NCI-H146 (cell line): Measurements from ENCODE around the gene RBMS1.
"Not testable (repeated sequence)": the region's sequence is repeated elsewhere in the genome, so short reads cannot be mapped to it uniquely, and the experiment has no call there.

Experiments used
- DNase-seq: peaks from one replicate; lab custom pipeline; 2025; lab: John Stamatoyannopoulos, UW

Gene RBMS1

DNA sequence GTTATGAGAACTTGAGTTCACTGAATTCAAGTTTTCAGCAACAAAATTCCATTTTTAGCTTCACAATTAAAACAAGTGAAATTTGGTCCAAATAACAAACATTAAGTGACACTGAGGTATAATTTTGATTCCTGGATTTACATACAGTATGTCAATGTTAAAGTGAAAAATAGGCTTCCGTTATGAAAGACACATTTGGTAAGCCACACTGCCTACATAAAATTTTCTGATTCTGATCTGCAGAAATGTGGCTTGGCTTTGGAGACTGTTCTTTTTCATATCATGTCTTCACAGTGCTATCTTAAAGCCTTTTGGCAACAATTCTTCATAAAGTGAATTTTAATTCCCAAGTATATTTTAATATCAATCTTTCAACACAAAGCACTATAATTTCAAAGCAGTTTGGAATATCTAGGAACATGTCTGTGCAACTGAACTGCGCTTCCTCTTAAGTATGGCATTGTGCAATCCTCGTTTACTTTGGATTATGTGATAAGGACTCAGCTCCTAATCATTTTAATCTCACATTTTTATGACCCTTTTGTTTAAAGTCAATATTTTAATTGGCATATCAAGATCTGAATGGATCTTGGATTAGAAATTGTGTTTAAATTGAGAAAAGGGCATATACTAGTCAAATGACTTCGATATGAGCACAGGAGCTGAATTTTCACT is 60.0 kb downstream of the RBMS1 start:
- no peak for DNase-seq

DNA sequence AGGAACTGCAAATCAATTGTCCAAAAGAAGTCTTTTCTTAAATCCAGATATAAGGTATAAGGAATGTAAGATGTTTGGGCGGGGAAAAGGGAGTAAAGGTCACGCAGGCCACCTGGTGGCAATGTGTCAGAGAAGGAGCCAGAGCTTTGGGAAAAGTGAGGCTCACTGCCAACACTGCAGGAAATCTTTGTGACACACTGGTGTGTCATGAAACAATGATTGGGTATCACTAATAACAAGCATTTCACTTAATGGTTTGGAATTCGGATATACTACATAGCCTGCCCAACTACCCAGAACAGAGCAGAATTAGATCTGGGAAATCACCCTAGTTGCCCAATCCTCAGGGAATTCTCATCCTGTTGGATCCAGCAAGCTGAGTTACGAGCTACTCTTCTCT is 61.0 kb downstream of the RBMS1 start:
- DNase-seq: no peak

DNA sequence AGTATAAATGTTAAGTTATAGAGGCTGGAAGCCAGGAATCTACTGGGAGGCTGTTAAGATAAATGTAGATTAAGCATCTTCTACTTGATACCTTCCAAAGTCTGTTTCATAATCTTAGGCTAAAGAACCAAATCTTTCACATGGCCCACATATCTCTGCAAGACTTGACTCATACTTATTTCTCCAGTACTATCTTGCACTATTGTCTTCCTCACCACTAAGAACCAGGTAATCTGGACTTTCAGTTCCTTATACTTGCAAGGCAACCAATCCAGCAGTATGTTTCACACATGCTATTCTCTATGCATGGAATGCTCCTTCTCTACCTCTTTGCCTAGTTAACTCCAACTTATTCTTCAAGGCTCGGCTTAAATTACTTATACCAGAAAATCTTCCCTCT is 62.2 kb downstream of the RBMS1 start:
- DNase-seq: no peak

DNA sequence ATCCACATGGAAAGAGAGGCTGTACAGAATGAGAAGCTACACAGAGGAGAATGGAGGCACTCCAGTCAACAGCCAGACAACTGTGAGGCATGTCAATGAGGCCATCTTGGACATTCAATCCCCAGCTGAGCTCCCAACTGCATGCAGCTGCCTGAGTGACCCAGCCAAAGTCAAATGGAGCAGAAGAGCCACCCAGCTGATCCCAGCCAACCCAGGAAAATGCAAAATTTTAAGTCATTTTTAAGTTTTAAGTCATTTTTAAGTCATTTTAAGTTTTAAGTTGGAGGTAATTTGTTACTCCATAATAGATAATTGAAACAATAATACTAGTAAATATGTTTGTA is 63.6 kb downstream of the RBMS1 start:
- no peak for DNase-seq

DNA sequence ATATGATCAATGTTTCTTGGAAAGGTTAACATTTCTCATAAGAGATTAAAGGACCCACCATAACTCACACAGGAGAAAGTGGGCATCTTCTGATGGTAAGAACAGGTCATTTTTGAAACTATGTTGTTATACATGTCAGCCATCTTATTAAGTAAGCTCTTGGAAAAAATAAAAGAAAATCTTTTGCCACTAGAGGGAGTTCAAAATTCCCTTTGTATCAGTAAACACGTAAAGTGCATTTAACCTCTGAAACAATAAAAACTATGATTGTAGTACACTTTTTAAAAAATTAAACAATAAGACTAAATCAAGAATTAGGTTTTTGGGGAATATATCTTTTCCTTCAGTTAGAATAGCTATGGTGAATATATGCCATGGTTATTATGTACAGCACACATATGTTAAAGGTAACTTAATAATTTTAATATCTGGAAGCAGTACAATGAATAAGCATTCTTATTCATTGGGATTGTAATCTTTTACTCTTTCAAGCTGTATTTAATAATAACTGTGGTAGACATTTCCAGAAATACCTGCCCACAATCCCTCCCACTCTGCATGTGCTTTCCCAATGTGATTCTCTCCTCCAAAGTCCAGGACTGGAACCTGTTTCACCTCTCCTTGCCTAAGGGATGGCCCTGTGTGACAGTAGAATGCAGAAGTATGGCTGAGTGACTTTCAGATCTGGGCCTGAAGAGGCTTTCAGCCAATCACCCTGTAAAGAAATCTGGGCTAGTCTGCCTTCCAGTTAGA is 64.2 kb downstream of the RBMS1 start:
- peak; percentile 4 for DNase-seq

DNA sequence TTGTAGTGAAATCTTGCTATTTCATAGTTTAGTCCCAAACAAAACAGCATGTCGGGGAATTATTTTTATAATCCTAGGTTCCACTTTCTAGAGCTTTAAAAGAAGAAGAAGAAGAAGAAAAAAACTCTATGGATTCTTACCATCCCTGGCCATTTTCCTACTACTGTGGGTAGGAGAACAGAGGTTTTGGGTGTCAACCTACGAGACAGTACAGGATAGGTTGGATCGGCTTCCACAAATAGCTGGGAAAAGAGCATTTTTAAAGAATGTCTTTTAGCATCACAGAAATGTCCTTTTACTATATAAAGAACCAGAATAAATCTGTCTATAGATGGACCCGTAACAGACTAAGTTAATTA is 65.2 kb downstream of the RBMS1 start:
- no peak for DNase-seq

DNA sequence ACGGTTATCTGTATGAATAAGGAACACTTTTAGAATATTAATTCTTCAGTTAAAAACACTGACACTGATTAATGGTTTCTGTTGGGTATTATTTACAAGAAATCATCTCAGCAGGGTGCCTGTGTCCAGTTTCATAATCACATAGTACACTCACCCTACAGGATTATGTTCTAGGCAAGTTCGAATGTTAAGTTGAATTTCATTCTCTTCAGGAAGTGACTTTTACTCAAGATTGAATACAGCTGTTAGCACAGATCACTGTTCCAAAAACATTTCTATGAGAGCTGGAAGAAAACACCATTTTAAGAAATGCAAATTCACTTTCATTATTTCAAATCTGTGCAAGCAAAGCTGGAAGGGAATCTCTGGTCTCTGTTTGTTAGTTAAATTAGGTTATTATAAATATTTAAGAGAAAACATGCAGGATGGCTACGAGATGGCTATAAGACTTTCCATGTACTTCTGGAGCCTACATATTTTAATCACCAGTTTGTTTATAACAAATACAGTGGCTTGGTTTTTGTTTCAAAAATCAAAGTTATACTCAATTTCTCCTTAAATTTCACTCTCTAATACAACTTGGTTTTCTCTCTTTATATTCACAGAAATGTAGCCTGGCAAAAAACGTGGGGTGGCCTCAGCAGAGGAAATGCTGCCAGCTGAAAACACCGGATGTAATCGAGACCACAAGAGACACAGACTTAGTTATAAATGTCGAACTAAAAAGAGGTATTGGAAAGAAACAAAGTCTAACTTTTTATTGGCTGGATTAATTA is 65.8 kb downstream of the RBMS1 start:
- DNase-seq: no peak

DNA sequence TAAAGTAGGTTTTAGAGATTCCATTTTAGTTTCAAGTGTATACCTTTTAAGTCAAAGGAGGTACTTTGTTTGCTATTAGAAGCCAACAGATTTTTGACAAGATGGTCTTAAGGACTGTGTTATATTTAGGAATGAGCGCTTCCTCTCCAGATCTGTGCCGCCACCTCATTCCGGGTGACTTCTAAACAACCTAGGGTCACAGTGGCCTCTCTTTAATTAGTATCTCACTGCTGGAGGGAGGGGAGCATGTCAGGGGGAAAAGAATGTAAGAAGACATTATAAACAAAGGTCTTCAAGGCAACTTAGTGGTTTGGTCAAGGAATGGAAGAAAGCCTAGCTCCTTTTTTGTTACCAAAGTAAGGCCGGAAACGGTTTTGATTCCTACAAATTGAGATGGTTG is 67.0 kb downstream of the RBMS1 start:
- no peak for DNase-seq

DNA sequence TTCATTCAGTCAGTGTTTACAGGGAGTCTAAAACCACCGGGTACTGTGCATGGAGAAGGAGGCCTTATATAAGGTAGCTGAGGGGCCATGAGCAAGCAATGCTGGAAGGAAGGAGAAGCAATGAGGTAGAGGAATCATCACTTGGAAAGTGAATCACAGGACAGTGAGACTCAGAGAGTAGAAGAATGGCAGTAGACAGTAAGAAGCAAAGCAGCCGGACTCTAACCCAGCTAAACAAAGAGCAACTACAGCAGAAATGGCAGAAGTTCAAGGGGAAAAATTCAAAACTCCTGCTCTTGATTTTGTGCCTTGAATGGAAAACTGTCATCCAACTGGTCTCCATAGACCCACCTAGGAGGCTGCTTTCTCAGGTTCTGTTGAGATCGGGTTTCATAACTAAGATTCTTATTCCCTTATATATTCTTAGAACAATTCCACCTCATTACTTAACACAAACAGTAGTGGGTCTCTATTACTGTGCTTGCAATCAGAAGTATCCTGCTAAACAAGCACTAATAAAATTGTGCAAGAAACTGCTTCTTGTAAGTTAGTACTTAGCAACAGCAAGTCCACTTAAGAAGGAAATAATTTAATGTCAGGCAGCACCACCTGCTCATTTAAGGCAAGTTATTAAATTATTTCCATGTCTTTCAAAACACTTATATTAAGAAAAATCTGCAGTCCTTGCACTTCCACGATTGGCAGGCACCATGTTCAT is 68.0 kb downstream of the RBMS1 start:
- DNase-seq: no peak

DNA sequence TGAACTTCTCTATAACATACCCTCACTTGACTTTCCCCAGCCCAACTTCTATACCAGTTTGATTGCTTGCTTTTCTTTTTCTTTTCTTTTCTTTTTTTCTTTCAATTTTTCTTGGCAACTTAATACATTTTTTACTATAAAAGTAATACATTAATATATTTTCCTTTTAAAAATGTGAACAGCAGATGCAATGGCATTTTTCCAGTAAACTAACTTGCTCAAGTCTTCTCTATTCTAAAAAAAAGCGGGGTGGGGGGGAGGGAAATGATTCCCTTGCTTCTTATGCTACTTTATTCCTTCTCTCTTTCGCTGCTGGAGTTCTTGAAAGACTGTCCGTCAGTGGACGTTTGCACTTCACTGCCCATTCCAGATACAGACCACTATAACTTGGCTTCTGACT is 70.5 kb downstream of the RBMS1 start:
- no peak for DNase-seq

DNA sequence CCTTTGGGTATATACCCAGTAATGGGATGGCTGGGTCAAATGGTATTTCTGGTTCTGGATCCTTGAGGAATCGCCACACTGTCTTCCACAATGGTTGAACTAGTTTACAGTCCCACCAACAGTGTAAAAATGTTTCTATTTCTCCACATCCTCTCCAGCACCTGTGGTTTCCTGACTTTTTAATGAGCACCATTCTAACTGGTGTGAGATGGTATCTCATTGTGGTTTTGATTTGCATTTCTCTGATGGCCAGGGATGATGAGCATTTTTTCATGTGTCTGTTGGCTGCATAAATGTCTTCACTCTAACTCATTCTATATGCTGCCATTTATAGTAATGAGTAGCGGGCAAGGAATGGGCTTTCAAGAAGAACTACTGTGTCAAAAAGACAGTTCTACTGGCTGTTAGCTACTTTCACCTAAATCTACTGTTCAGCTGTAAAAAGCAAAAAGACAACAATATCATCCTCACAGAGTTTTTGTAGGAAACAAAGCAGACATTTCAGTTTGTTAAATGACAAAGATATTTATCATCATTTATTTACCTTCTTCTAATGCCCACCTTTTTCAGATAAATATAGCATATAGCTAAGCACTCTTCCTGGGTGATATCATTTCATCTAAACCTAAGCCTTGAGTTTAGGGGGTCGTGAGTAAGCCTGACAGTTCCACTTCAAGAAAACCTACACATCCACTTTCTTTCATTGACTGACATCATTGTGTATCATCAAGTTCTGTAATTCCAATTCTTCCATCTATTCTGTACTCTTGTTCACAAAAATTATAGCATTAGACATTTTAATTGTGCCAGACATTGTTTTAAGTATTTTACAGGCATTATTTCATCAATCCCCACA is 71.7 kb downstream of the RBMS1 start:
- not testable (repeated sequence) for DNase-seq

DNA sequence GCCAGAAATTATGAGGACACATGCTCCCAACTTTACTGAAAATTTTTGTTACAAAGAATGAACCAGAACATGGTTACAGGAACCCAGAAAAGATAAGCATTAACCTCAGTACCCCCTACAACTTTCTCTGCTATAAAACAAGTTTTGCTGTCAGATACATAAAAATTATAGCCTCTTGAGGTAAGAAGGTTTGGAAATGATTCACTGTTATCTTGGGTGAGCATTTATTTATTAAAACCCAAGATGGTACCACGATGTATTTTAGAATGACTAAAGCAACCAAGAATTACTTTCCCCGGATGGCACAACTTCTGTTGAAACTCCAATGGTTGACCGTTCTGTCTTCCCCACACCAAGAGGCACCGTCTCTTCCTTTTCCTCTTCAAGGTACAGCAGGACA is 72.9 kb downstream of the RBMS1 start:
- no peak for DNase-seq

DNA sequence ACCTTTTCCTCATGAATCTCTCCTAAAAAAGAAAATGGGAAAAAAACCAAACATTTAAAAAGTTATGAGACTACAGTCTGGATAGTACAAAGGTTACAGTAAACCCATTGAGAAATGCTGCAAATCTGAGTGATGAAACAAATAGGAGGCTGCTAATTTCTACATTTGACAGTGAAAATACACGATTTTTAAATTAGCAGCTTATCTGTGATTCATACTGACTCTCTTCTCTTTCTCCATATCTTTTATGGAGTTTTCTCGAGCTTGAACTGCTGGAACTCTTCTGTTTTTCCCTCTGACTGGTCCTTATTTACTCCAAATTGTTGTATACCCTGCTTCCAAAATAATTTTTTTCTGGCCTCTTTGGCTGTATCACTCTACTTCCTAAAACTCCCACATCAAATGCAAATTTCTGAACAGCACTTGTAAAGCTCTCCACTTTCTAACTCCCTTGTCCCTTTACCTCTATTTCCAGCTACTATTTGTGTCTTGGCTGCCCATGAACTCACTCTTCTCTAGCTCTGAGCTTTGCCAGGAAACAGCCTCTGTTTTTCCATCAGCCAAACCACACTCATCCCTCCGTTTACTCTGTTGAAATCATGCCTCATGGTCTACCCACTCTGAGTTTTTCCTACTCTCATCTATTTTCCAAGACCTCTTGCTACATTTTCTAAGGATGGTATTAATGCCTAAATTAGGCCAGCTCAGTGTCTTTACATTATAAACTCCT is 73.7 kb downstream of the RBMS1 start:
- DNase-seq: no peak

DNA sequence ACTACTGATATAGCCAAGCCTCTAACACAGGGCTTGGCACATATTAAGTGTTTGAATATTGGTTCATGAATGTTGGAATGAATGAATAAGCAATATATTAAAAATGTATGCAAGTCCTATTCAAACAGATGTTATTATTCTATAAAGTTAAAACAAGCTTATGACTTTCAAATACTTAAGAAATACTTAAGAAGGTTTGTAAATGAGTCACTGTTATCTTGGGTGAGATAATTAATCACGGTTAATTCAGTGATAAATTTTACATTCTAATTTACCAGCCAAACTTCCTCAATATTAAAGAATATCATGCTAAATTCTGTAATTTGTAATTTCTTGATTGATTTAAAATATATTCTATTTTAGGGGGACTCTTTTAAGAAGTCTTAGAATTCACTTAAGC is 74.8 kb downstream of the RBMS1 start:
- no peak for DNase-seq

DNA sequence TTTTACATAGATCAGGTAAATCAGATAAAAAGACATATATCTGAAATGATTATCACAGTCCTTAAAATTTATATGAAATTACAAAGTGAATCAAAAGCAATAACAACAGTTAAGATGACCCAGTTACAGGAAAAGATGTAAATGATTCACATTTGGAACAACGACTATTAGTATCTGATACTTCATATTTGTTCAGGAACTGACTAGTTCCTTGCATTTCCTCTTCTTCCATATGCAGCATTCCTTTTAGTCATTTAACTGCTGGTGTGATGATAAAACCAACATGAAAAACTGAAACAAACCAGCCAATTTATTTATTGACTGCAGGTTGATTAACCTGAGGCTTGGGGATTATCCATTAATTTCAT is 75.2 kb downstream of the RBMS1 start:
- no peak for DNase-seq

DNA sequence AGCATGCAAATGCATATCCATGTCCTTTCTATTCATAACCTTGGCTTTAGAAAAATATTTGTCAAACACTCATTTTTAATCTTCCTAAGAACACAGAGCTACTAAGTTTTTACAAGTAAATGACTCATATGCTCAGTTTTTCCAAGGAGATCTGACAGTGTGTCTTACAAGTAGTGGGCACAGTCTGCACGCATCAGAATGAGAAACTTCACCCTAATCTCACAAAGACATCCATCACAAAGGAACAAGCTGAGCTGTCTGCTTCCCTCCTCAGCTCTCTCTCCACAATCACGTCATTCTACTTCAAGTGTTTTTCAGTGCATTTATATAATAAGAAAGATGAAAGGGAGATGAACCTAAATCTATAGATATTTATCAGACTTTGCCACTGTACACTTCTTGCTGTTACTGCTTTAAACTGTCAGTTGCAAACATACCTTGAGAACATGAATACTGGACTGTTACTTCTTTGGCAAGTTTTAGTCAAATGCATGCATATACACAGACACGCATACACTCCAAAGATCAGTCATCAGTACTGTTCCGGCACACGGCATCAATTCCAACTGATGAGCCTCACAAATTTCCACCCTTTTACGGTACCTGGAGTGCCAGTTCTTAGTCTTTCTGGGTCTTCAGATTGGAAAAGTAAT is 75.7 kb downstream of the RBMS1 start:
- DNase-seq: no peak

DNA sequence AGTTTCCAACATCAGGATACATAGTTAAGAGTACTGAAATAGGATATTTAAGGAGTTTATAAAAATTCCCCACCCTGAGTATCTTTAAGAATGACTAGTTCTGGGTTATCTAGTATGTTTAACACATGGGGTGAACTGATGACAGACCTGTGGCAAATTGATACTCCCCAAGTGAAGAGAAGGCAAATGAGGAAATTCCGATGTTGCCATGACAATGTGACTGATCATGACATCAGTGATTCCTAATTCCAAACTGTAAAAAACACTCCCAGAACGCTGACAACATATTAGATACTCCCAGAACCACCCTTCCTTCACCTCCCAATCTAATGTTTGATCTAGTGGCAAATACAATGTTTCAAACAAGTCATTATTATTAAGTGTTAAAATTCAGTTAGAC is 77.6 kb downstream of the RBMS1 start:
- DNase-seq: no peak

DNA sequence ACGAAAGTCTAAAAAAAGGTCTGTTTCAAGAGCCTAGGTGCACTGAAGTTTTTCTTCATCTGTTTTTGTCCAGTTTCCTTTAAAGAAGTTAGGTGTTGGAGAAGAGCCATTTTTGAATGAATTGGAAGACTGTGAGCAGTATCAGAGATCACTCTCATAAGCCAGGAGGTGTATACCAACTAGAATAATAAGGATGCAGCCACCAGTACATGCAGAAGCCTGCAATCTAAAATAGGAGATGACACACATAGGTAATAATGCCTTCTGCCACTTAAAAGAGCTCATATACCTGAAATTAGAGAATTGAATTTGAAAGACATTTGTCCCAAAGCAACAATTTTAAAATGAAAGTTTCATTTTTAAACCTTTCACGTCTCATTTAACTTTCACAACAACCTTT is 81.7 kb downstream of the RBMS1 start:
- no peak for DNase-seq

DNA sequence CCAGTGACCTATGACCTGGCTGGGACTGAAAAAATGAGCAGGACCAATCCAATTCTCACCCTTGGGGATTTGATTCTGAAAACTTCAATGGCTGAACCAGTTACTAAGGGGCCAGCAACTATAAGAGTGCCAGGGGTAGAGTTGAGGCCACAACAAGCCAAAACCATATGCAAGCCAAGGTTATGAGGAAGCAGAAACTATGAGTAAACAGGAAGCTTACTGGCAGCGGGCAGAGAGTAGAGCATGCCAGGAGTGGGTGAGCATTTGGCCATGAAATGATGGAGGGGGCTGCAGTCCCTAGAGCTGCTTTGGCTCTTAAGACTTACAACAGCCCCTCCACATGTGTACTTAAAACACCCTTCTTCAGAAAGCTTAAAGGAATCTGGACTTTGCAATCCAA is 82.4 kb downstream of the RBMS1 start:
- no peak for DNase-seq

DNA sequence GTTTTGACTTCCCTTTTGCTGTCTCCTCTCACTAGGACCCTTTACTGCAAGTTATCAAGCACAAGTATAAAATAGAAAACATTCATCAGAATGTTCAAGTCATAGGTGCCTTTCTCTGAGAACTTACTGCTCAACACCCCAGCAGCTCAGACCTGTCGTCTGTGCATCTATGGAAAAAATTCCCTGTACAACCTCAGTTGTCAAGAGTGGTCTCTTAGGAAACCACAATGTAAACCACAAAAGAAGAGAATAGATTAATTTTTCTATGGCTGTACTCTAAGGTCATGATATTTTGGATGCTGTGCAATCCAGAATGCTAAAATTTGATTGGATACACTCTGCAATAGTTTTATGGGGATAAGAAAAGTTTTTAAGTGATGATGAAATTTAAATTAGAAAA is 84.1 kb downstream of the RBMS1 start:
- no peak for DNase-seq

DNA sequence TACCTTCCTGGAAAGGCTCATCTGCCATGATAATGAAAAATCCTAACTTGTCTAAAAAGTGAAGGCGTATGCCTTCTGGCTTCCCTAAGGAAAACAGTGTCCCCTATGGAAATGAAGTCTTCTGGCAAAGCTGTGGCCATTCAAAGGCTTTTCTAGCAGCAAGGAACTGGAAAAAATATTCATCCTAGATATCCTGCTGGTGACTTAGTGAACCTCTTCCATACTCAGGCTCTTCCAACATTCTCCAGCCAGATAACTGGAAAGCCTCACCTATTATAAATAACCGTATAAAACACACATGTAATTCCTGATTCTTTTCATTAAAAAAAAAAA is 84.7 kb downstream of the RBMS1 start:
- no peak for DNase-seq
